Jurkat, Clone E6-1 (cell line): ENCODE data around the gene HTR3E. TPM values are rescaled to one million over a fixed set of nuclear protein-coding genes. Genes with fewer than 3 reads are reported as not detected.
A peak's percentile ranks its signal among the peaks of the same experiment; 100 is the strongest.
"Not testable (repeated sequence)": the region's sequence is repeated elsewhere in the genome, so short reads cannot be mapped to it uniquely, and the experiment has no call there.

ENCODE experiments used
- DNase-seq: peaks from one replicate; pipeline ENCODE4 v3.0.0-alpha.2; 2011; ENCODE audit warnings: low read depth, low spot score
- H3K4me3 ChIP-seq: 2 replicates; pipeline ENCODE4 v1.5.1; 2011; ENCODE audit warnings: mild to moderate bottlenecking, low read length, control low read depth, moderate library complexity
- polyA plus RNA-seq: library from polyadenylated mRNA; unstranded; fragments of >200 nt; gene quantifications from one replicate; pipeline ENCODE4 v1.2.1, GENCODE V29; 2012; ENCODE audit warnings: missing spikeins; ENCODE audit not compliant: insufficient read length, insufficient read depth

The HTR3E gene, protein sequence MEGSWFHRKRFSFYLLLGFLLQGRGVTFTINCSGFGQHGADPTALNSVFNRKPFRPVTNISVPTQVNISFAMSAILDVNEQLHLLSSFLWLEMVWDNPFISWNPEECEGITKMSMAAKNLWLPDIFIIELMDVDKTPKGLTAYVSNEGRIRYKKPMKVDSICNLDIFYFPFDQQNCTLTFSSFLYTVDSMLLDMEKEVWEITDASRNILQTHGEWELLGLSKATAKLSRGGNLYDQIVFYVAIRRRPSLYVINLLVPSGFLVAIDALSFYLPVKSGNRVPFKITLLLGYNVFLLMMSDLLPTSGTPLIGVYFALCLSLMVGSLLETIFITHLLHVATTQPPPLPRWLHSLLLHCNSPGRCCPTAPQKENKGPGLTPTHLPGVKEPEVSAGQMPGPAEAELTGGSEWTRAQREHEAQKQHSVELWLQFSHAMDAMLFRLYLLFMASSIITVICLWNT
- not detected for polyA plus RNA-seq

DNA sequence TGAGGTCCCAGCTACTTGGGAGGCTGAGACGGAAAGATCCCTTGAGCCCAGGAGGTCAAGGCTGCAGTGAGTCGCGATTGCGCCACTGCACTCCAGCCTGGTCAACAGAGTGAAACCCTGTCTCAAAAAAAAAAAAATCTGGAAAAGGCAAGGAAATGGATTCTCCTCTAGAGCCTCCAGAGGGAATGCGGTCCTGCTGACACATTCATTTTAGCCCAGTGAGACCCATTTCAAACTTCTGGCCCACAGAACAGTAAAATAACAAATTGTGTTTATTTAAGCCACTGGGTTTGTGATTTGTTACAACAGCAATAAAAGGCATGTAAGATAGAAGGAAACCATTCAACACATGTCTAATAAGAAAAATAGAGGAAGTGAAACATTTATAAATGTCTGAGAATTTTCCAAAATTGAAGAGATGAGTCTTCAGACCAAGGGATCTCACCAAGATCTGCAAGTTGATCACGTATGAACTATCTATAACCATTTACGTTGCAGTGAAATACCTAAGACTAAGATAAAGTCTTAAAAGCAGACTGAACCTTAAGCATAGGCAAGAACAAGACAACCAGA is at the start of gene HTR3E:
Gene HTR3E (plus strand): TSS at position 254 of the 573 bp plus-strand sequence. CDS start 466 bp downstream, outside the sequence.
- no peak within 1 kb of the TSS for H3K4me3 ChIP-seq
- no peak for DNase-seq

DNA sequence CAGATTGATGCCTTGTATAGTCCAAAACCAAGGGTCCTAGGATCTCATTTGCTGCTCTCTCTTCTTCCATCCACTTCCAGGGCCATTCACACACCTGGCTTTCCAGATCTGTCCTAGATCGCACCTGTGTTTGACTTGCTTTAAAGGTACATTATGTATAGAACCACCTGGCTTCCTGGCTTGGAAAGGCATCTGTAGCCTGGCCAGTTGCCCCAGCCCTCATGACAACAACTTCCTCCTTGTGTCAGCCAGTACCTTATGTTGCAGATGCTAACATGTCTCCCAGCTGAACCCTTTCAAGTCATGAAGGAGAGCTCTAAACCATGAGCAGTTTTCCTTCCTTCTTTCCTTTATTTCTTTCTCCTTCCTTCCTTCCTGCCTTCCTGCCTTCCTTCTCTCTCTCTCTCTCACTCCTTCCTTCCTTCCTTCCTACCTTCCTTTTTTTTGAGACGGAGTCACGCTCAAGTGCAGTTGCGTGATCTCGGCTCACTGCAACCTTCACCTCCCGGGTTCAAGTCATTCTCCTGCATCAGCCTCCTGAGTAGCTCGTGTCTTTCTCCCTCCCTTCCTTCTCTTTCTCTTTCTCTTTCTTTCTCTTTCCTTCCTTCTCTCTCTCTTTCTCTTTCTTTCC is 46.5 kb upstream of the HTR3E start:
- H3K4me3 ChIP-seq = no peak overlapping the region
- no peak for DNase-seq

DNA sequence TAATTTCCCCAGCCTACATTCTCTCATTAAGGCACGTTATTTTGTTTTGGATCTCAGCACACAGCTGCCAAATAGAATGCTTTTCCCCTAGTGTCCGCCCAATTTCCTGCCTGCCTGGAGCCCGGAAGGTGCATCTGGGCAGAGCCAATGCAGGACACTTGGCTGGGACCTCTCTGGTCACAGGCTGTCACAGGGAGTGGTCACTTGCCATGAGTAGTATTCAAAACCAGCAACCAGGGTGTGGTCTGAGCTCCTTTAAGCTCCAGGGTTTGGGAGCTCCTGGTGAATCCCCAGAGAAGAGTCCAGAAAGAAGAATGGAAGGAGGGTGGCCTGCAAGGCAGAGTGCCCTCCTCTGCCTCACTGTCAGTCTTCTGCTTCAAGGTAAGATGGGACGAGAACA is 44.1 kb upstream of the HTR3E start, which contains the start of gene HTR3C:
Gene HTR3C (plus strand): TSS at position 281 of the 400 bp plus-strand sequence. CDS start 34 bp downstream, at position 315.
- no peak within 1 kb of the TSS for H3K4me3 ChIP-seq
- DNase-seq = no peak

- DNase-seq = no peak
- no peak overlapping the region for H3K4me3 ChIP-seq
Observed at GRCh38 chr3:184058029-184058428, 38.8 kb upstream of the HTR3E start.

DNA sequence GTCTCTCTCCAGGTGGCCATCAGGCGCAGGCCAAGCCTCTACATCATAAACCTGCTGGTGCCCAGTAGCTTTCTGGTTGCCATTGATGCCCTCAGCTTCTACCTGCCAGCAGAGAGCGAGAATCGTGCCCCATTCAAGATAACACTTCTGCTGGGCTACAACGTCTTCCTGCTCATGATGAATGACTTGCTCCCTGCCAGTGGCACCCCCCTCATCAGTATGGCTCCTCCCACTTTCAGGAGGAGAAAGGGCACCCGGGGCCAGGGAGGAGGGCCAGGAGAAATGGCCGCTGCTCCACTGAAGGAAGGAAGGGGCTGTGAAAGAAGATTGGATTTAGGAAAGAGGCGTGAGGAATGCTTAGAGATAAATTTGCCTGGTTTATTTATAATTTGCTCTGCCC is 37.4 kb upstream of the HTR3E start:
- no peak for DNase-seq
- H3K4me3 ChIP-seq = no peak overlapping the region

DNA sequence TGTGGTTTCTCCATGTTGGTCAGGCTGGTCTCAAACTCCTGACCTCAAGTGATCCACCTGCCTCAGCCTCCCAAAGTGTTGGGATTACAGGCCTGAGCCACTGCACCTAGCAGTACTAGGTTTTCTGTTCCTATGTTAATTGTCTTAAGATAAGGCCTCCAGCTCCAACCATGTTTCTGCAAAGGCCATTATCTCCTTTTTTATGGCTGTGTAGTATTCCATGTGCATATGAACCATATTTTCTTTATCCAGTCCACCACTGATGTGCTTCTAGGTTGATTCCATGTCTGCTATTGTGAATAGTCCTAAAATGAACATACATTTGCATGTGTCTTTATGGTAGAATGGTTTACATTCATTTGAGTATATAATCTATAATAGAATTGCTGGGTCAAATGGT is 34.2 kb upstream of the HTR3E start:
- DNase-seq = no peak
- no peak overlapping the region for H3K4me3 ChIP-seq

DNA sequence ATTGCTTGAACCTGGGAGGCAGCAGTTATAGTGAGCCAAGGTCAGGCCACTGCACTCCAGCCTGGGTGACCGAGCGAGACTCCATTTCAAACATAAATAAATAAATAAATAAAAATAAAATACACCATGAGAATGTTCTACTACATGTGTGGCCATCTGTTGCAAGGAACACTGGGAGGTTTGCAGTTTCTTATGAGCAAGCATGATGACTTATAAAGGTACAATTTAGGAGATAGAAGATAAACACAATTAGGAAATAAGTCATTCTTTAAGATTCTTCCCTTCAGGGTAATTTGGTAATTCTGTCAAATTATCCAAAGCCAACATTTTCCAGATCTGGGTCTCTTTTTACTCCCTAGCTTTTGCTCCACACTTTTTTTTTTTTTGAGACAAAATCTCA is 30.7 kb upstream of the HTR3E start:
- H3K4me3 ChIP-seq = no peak overlapping the region
- no peak for DNase-seq

DNA sequence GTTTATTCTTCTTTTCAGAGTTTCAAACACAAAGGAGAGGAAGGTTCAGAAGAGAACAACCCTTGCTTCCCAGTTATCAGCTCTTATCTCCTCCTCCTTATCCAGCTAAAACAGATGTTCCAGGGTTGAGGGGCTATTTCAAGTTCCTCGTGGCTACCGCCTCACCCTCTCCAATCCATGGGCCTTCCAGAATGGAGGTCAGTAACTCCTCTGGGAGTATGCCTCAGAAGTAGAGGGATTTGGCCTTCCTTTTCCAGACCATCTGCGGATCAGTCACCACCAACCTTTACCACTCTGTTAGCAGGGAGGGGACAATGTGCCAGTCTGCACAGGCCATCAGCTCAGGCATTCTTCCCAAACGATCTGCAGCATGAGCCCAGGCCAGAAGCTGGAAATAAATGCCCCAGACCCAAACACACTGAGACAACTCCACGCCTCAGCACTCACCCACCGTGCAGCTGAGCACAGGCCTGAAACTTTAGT is 29.2 kb upstream of the HTR3E start:
- no peak for DNase-seq
- H3K4me3 ChIP-seq = no peak overlapping the region

- no peak overlapping the region for H3K4me3 ChIP-seq
- DNase-seq = no peak
Observed at GRCh38 chr3:184068344-184068743, 28.5 kb upstream of the HTR3E start.

DNA sequence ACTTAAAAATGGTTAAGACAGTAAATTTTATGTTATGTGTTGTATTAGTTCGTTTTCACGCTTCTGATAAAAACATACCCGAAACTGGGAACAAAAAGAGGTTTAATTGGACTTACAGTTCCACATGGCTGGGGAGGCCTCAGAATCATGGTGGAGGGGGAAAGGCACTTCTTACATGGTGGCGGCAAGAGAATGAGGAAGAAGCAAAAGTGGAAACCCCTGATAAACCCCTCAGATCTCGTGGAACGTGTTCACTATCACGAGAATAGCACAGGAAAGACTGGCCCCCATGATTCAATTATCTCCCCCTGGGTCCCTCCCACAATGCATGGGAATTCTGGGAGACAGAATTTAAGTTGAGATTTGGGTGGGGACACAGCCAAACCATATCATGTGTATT is 25.7 kb upstream of the HTR3E start:
- not testable (repeated sequence) for H3K4me3 ChIP-seq, DNase-seq

DNA sequence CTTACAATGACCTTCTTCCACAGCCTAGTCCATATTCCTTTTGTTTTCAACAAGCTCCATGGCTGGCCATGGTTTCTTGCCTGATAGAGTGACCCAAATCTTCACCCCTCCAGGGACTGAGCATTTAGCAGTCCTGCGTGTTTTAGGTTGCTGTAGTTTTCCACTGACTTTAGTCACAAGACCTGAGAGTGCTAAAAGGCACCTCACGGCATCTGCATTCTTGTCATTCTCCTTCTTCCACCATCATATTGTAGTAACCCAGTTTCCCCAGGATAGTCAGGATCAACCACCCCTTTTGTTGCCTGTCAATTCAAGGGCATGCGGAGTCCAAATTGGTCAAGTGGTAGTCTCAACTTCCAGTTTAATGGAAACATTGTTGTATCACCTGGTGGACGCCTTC is 23.2 kb upstream of the HTR3E start:
- H3K4me3 ChIP-seq = no peak overlapping the region
- no peak for DNase-seq

DNA sequence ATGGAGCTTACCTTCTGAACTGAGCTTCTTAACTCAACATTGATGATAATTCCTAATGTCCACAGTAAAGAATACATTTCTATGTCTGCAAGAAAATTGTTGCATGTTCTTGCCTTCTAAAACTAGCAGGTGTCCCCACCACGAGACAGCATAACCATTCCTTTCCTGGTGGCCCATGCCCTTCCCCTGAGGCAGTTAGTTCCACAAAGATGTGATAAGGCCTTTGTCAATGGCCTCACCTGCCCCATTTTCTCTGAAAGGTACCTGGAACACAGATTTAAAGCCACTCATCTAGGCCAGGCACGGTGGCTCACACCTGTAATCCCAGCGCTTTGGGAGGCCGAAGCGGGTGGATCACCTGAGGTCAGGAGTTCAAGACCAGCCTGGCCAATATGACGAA is 21.0 kb upstream of the HTR3E start:
- DNase-seq = no peak
- no peak overlapping the region for H3K4me3 ChIP-seq

- DNase-seq = no peak
- no peak overlapping the region for H3K4me3 ChIP-seq
Observed at GRCh38 chr3:184077881-184078280, 19.0 kb upstream of the HTR3E start.

DNA sequence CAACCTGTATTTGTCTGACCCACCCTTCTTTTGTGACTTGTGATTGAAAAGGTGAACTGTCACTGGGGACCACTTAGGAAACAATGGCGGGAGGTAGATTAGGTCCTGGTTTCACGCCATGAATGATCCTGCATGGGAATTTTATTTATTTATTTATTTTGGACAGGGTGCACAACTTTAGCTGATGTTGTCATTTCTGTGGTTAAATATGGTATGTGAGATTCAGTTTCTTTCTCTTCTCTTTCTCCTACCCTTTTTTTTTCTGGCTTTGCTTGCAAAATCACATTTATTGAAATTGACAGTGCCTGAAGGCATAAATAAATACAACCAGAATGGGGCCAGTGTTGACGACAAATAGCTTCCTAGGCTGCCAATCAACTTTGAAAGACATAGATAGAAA is 18.0 kb upstream of the HTR3E start:
- no peak for DNase-seq
- no peak overlapping the region for H3K4me3 ChIP-seq

DNA sequence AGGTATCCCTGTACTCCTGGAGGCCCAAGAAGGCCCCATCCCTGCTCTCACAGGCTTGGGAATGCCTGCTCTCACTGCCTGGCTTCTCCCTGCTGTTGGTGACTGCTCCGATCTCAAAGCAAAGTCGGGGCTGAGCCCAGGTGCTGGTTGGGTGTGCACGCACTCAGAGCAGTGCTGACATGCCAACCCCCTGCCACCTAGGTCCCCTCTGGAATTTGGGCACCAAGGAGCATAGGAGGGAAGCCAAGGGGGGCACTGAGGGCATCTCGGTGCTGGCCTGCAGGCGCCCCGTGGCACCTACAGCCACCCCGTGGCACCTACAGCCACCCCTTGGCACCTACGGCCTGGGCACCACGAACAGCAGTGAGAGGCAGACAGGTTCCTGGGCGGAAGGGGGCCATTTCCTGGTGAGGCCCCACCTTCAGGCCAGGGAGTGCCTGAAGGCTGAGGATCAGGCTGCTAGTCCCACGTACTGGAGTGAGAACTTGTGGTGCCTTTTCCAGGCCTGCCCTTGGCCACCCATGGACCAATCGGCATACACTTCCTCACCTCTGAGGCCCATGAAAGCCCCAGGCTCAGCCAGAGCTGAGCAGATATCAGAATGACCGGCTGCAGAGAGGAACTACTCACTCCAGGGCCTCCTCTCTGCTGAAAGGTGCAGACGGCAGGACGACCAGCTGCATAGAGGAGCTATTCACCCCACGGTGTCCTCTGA is 15.6 kb upstream of the HTR3E start:
- no peak overlapping the region for H3K4me3 ChIP-seq
- DNase-seq = no peak

- no peak overlapping the region for H3K4me3 ChIP-seq
- DNase-seq = no peak
Observed at GRCh38 chr3:184082034-184082433, 14.8 kb upstream of the HTR3E start.

DNA sequence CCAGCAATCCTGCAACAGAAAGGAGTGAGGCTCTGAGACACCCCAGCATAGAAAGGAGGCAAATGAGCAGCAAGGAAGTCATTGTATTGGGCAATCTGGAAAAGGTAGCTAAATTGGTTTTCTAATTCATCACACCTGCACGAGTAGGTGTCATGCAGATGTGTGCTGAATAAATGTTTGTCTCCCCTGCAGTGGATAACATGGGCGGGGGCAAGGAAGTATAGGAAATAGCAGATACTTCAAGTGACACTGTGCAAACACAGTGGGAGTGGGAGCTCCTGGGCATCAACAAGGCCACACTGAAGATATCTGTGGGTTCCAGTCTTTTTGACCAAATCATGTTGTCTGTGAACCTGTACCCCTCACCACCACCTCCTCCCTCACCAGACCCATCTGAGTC is 14.4 kb upstream of the HTR3E start:
- no peak overlapping the region for H3K4me3 ChIP-seq
- no peak for DNase-seq

- peak; percentile 28 for DNase-seq
- no peak overlapping the region for H3K4me3 ChIP-seq
Observed at GRCh38 chr3:184085389-184085852, 11.4 kb upstream of the HTR3E start.

- no peak for DNase-seq
- H3K4me3 ChIP-seq = no peak overlapping the region
Observed at GRCh38 chr3:184092199-184092598, 4.7 kb upstream of the HTR3E start.
